ENCODE results near the gene KRT1. TPM values are rescaled to one million over a fixed set of nuclear protein-coding genes. Genes with fewer than 3 reads are reported as not detected.

KRT1 gene
- not detected for total RNA-seq

DNA sequence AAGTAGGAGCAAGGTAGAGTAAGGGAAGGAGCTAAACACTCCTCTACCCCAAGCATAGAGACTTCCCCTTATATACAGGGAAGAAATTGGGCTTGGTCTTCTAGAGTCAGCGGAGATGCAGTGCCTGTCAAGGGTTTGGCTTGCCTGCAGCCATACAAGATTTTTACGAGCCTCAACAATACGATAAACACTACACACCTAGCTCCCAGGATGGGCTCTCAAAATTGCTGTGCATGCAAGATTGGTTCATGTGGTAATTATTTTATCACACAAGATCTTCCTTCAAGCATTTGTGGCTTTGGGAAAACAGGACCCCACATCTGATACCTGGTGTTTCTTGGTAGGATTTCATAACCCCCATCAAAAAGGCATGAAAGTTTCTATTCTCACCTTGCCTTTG is at the start of gene KRT1:
TSS of gene KRT1 (minus strand) at position 45 of the 400 bp plus-strand sequence. CDS start 59 bp downstream, outside the sequence.
- Histone ChIP-seq H3K9me3 (no peaks in the 10 kb centered on the region), H3K27ac (no peak within 1 kb of the TSS), H3K27me3 (no peaks in the 10 kb centered on the region), H3K36me3 (no peaks in the 10 kb centered on the region), H3K4me3 (no peak within 1 kb of the TSS), H3K4me1 (no peaks in the 10 kb centered on the region)
- TF ChIP-seq POLR2AphosphoS5 (IDR thresholded peaks at IDR 0.05): no peak
- no peak for TF ChIP-seq POLR2A (IDR thresholded peaks at IDR 0.05)
- TF ChIP-seq, protein P1, sequence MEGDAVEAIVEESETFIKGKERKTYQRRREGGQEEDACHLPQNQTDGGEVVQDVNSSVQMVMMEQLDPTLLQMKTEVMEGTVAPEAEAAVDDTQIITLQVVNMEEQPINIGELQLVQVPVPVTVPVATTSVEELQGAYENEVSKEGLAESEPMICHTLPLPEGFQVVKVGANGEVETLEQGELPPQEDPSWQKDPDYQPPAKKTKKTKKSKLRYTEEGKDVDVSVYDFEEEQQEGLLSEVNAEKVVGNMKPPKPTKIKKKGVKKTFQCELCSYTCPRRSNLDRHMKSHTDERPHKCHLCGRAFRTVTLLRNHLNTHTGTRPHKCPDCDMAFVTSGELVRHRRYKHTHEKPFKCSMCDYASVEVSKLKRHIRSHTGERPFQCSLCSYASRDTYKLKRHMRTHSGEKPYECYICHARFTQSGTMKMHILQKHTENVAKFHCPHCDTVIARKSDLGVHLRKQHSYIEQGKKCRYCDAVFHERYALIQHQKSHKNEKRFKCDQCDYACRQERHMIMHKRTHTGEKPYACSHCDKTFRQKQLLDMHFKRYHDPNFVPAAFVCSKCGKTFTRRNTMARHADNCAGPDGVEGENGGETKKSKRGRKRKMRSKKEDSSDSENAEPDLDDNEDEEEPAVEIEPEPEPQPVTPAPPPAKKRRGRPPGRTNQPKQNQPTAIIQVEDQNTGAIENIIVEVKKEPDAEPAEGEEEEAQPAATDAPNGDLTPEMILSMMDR (IDR thresholded peaks at IDR 0.05): no peak
- intact Hi-C loops (cut with DNase I; ENCODE audit: low total_unique reads): no loop called here
- DNase-seq (ENCODE audit: low spot score in 2 of 2): no peak

DNA sequence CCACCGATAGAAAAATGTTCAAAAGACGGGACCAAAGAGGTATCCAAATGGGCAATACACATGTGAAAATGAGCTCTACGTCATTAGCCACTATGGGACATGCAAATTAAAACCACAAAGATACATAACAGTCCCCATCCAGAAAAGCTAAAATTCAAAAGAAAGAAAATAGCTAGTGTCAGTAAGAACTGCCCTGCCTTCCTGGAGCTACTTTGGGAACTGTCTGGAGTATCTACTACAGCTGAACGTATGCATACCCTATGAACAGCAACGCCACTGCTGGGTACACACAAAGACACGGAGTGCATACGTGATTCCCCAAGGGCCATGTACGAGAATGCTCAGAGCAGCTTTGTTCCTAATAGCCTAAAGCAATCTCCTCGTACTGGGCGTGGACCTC is 48.9 kb upstream of the KRT1 start:
- no peaks in the 10 kb centered on the region for H3K36me3 ChIP-seq
- no peaks in the 10 kb centered on the region for H3K9me3 ChIP-seq
- intact Hi-C loops (cut with DNase I; ENCODE audit: low total_unique reads): no loop called here
- TF ChIP-seq POLR2A (IDR thresholded peaks at IDR 0.05): no peak
- TF ChIP-seq, protein P1 (IDR thresholded peaks at IDR 0.05): no peak
- TF ChIP-seq POLR2AphosphoS5 (IDR thresholded peaks at IDR 0.05): no peak
- H3K4me1 ChIP-seq: no peaks in the 10 kb centered on the region
- no peak for DNase-seq (ENCODE audit: low spot score in 2 of 2)
- H3K27ac ChIP-seq: no peak overlapping the region
- no peak overlapping the region for H3K4me3 ChIP-seq
- peaks cover 0 to 4% of the 10 kb centered on the region in 2 donors for H3K27me3 ChIP-seq

DNA sequence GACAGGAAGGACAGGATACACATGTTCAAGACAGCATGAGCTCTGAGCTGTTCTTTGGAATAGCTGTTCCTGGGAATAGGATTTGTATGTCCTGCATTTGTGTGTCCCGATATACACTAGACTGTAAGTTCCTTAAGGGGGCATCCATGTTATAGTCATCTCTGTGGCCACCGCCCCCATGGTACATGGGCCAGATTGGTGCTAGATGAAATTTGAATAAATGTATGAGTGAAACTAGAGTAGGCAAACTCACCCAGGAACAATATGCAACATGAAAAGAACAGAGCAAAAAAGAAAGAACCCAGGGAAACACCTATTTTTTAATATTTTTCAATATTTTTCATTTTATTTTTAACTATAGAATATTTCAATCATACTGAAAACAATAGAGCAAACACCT is 48.2 kb upstream of the KRT1 start:
- TF ChIP-seq POLR2AphosphoS5 (IDR thresholded peaks at IDR 0.05): no peak
- TF ChIP-seq, protein P1 (IDR thresholded peaks at IDR 0.05): no peak
- no peak for TF ChIP-seq POLR2A (IDR thresholded peaks at IDR 0.05)
- no peaks in the 10 kb centered on the region for H3K36me3 ChIP-seq
- H3K4me3 ChIP-seq: no peak overlapping the region
- no peaks in the 10 kb centered on the region for H3K4me1 ChIP-seq
- H3K27ac ChIP-seq: no peak overlapping the region
- DNase-seq (ENCODE audit: low spot score in 2 of 2): no peak
- intact Hi-C loops (cut with DNase I; ENCODE audit: low total_unique reads): no loop called here
- peaks cover 0 to 4% of the 10 kb centered on the region in 2 donors for H3K27me3 ChIP-seq
- H3K9me3 ChIP-seq: no peaks in the 10 kb centered on the region

DNA sequence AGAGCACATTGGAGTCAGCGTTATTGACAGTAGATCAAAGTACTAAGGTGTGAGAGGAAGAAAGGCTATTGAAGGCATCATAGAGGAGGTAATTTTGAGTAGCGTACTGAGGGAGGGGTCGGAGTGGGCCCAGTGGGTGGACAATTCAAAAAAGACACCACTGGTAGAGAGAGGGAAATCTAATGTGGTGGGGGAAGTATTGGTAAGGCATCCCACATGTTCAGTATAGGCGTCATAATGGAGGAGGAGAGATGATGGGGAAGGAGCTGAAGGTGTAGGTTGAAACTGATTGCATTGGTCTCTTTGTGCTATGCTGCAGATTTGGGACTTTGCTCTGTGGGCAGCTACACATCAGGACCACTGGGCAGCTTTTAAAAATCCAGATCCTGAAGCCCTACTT is 46.8 kb upstream of the KRT1 start:
- H3K27ac ChIP-seq: no peak overlapping the region
- H3K4me1 ChIP-seq: no peaks in the 10 kb centered on the region
- H3K4me3 ChIP-seq: no peak overlapping the region
- intact Hi-C loops (cut with DNase I; ENCODE audit: low total_unique reads): no loop called here
- no peaks in the 10 kb centered on the region for H3K9me3 ChIP-seq
- no peak for DNase-seq (ENCODE audit: low spot score in 2 of 2)
- no peaks in the 10 kb centered on the region for H3K36me3 ChIP-seq
- peaks cover 0 to 4% of the 10 kb centered on the region in 2 donors for H3K27me3 ChIP-seq
- no peak for TF ChIP-seq POLR2AphosphoS5 (IDR thresholded peaks at IDR 0.05)
- TF ChIP-seq POLR2A (IDR thresholded peaks at IDR 0.05): no peak
- TF ChIP-seq, protein P1 (IDR thresholded peaks at IDR 0.05): no peak

DNA sequence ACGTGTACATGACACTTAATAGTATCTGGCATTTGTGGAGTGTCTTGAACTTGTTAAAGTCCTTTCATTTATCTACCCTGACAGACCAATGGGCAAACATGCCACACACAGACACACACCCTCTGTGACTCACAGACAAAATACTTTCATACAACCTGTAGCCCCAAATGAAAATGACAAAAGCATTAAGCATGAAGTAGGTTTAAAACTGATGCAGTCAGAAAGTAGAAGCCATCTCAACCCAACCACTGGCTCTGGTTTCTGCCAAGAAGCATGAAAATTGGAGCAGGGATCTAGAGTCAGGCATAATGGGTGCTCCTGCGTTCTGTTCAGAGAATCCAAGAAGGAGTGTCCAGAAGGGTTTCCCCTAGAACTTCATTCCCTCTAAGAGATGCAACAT is 46.2 kb upstream of the KRT1 start:
- DNase-seq (ENCODE audit: low spot score in 2 of 2): no peak
- Histone ChIP-seq H3K27me3 (peaks cover 0 to 4% of the 10 kb centered on the region in 2 donors), H3K27ac (no peak overlapping the region), H3K9me3 (no peaks in the 10 kb centered on the region), H3K4me3 (no peak overlapping the region), H3K36me3 (no peaks in the 10 kb centered on the region), H3K4me1 (no peaks in the 10 kb centered on the region)
- TF ChIP-seq POLR2A (IDR thresholded peaks at IDR 0.05) (no peak), POLR2AphosphoS5 (IDR thresholded peaks at IDR 0.05) (no peak)
- TF ChIP-seq, protein P1 (IDR thresholded peaks at IDR 0.05): no peak
- intact Hi-C loops (cut with DNase I; ENCODE audit: low total_unique reads): no loop called here
